Stimulated activated naive CD4-positive, alpha-beta T cell (primary cell): ENCODE measurements around the gene PEBP1.
"Not testable (repeated sequence)": the region's sequence is repeated elsewhere in the genome, so short reads cannot be mapped to it uniquely, and the experiment has no call there.

ENCODE experiments used
- DNase-seq, 6 experiments: peaks; one replicate each; lab custom pipeline; 2025; lab: John Stamatoyannopoulos, UW

PEBP1 gene

DNA sequence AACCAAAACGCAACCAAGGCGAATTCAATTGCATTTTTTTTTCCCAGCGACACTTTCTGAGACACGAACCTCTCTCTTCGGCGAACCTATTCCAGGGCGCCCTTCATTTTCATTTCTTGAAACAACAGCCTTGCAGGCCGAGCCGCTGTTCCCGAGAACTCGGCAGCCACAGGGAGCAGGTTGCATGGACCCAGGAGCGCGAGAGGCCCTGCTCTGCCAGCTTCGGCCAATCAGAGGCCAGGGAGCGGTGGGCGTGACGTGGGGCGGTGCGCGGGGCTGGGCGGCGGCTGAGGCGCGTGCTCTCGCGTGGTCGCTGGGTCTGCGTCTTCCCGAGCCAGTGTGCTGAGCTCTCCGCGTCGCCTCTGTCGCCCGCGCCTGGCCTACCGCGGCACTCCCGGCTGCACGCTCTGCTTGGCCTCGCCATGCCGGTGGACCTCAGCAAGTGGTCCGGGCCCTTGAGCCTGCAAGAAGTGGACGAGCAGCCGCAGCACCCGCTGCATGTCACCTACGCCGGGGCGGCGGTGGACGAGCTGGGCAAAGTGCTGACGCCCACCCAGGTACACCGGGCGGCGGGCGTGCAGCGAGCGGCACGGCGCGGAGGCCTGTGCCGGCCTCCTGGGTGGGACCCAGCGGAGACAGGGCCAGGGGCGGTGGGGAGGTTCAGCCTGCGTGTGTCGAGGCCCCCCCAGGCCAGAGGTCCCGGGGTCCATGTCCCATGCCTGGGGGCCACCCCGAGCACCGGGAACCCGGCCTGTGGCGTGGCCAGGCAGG, at the start of gene PEBP1:
Gene PEBP1, plus strand, starts transcription at position 337 of the 771 bp plus-strand sequence. Its CDS starts 86 bp downstream, at position 423.
- peak; percentile 84 to 92 (median 87) for DNase-seq

- DNase-seq = no peak
These were observed 46.1 kb upstream of the PEBP1 start for GRCh38 chr12:118089782-118090181.

DNA sequence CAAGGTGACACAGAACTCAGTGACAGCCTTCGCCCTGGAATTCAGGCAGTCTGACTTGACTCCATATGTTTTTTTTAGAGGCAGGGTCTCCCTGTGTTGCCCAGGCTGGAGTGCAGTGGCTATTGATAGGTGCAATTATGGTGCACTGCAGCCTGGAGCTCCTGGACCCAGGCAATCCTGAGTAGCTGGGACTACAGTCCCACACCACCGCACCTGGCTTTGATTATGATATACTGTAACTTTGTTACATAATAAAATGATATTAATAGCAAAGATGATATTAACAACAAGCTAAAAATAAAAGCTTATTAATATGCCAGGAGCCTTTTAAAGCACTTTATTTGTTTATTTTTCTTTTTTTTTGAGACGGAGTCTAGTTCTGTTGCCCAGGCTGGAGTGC, 41.9 kb upstream of the PEBP1 start:
- DNase-seq = no peak

- no peak for DNase-seq
These were observed 37.5 kb upstream of the PEBP1 start for GRCh38 chr12:118098401-118098800.

DNA sequence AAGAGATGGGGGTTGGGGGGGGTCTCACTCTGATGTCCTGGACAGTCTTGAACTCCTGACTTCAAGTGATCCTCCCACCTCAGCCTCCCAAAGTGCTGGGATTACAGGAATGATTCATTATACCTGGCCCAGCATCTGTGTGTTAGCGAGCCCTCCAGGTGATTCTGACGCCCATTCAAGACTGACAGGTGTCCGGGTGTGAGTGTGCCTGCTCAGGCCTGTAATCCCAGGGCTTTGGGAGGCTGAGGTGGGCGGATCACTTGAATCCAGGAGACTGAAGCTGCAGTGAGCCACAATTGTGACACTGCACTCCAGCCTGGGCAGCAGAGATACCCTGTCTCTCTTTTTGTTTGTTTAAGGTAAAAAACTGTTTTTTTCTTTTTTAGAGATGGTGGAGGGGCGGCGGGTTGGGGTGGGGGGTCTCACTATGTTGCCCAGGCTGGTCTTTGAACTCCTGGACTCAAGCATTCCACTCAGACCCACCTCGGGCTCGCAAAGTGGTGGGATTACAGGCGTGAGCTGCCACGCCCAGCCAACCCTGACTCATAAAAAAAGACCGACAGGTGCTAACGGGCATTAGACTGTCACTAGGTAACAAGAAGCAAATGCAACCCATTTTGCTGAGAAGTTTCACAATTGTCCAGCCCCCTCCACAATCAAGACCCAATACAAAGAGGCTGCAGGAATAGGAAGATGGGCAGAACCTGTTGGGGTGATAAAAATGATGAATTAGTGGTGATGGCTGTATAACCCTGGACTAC, 36.8 kb upstream of the PEBP1 start:
- no peak for DNase-seq

DNA sequence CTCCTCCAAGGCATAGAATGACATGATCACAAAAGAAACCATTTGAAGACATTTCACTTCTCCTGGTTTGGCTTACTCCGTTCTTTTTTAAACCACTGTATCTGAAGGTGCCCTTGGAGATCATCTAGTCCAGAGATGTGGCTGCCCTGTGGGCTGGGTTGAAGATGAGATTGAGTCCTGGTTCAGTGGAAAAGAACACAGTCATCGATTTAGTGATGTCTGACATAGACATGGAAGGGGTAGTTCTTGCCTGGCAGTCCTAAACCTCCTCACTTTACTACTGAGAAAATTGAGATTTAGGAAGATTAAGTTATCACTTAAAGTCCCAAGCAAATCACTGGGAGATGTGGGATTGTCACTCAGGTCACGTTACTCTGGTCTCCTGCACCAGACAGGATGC, 34.9 kb upstream of the PEBP1 start:
- DNase-seq = no peak

GRCh38 chr12:118102070-118102469, 33.9 kb upstream of the PEBP1 start:
- DNase-seq = no peak

DNA sequence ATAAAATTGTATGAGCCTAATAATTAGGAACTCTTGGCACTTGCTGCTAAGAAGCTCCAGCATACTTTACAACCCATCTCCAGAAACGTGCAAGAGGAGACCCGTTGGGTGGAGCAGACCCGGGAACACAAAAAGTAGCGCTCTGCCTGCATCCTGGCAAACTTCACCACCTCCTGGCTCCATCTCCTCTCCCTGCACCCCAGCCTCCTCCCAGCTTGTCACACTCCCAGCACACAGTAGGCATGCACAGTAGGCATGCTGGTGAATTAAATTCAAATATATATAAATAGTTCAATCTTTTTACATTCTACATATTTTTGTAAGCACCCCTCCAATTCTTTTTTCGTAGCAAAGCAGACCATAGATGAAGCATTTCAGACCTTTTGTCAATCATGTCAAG, 33.3 kb upstream of the PEBP1 start:
- DNase-seq = no peak

DNA sequence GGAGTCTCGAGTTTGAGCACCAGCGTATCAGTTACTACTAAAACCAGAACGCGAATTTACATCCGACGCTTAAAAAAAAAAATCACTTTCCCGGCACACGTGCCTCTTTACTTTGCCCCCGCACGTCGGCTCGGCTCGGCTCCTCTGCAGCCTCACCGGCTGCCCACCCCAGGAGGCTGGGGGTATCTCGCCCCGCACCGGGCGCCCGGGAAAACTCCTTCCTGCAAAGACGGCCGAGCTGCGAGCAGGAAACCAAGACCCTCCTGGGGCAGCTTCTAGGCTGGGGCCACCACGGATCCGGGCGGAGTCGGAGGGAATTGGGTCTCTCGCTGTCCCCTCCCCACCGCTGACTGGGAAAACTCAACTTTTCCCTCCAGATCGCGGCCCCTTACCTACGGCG, 32.7 kb upstream of the PEBP1 start:
- no peak for DNase-seq

- DNase-seq = peak in 3 of 6 experiments; percentile 9 to 17 (median 11)
These were observed 32.1 kb upstream of the PEBP1 start, which contains the start of gene VSIG10 for GRCh38 chr12:118103601-118104382. Gene VSIG10 (minus strand): TSS chr12:118104011. CDS start chr12:118103671, 340 bp downstream.

GRCh38 chr12:118107011-118107410, 28.9 kb upstream of the PEBP1 start:
- no peak for DNase-seq

DNA sequence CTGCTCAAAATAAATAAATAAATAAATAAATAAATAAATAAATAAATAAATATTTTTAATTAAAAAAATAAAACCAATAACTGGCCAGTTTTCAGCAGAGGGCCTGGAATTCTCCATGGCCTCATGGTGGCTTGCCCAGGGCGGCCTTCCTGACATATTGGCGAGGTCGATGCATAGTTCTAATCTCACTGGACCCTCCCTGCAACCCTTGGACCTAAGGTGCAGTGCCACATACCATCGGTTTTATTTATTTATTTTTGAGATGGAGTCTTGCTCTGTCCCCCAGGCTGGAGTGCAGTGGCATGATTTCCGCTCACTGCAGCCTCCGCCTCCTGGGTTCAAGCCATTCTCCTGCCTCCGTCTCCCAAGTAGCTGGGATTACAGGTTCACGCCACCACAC, 28.2 kb upstream of the PEBP1 start:
- no peak for DNase-seq

DNA sequence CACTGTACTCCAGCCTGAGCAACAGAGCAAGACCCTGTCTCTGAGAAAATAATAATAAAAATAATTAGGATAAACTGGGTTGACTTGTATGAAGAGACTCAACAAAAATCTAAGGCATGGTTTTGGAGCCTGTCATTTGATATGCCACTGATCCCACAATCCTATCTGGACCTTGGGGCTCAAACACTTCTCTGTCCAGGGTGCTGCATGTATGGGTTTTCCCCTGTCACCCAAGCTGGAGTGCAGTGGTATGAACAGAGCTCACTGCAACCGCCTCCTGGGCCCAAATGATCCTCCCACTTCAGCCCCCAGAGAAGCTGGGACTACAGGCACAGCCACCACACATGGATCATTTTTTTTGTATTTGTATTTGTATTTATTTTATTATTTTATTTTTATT, 26.8 kb upstream of the PEBP1 start:
- DNase-seq = no peak

GRCh38 chr12:118119449-118119879, 16.5 kb upstream of the PEBP1 start:
- no peak for DNase-seq

DNA sequence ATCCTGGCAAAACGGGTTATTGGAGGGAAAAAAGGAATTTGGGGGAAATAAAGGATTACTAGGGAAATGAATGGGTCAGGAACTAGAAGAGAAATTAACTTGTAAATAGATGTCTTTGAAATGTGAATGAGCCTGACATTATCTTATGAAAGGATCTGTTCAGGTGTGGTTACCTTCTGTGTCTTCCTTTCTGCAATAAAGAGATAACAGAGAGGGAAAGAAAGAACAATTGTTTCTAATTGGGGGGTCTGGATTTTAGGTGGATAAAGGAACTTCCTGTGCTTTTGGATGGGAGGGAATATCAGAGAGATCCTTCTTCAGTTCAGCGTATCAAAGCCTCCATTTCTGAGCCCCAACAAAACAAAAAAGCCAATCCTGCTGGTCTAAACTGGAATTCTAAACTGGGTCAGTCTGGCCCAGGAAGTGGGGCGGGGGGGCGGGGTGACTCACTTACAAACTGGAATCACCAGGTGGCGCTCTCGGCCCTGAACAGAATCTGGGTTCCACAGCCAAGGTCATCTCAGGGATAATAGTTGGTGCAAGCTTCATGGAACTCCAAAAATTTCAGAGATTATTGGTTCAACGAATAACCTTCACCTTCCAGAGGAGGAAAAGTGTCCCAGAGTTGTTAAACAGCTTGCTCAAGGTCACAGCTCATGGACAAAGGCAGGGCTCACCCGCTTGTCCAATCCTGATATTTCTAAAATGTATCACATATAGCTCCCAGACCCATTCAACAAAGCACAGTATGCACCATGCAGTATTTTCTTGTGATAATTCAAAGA, 15.2 kb upstream of the PEBP1 start:
- DNase-seq = peak in 5 of 6 experiments; percentile 35 to 60 (median 38)

- DNase-seq = no peak
These were observed 13.7 kb upstream of the PEBP1 start for GRCh38 chr12:118122264-118122663.

DNA sequence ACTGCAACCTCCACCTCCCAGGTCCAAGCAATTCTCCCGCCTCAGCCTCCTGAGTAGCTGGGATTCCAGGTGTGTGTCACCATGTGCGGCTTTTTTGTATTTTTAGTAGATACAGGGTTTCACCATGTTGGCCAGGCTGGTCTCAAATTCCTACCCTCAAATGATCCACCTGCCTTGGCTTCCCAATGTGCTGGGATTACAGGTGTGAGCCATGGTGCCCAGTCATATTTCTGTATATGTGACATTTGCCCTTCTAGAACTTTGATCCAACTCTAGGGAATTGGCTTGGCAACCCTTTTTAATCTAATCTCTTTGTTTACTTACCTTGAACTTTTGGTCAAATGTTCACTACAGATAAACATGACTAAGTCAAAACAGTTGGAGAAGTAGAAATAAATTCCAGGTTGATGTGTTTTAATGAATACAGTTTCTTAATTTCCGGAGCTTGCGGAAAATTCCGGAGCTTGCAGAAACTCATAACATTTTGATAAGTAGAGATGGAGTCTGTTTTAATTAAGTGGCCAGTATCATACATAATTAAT, 11.5 kb upstream of the PEBP1 start:
- DNase-seq = no peak

DNA sequence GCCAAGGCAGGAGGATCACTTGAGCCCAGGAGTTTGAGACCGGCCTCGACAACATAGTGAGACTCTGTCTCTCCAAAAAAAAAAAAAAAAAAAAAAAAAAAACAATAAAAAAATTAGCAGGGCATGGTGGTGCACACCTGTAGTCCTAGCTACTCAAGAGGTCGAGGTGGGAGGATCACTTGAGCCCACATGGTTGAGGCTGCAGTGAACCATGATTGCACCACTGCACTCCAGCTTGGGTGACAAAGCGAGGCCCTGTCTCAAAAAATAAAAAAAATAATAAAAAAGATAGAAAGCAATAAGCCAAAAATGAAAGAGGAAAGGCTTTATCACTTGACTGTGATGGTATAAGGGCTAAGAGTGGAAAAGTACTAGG, 10.2 kb upstream of the PEBP1 start:
- no peak for DNase-seq

GRCh38 chr12:118126119-118126757, 9.7 kb upstream of the PEBP1 start:
- no peak for DNase-seq

DNA sequence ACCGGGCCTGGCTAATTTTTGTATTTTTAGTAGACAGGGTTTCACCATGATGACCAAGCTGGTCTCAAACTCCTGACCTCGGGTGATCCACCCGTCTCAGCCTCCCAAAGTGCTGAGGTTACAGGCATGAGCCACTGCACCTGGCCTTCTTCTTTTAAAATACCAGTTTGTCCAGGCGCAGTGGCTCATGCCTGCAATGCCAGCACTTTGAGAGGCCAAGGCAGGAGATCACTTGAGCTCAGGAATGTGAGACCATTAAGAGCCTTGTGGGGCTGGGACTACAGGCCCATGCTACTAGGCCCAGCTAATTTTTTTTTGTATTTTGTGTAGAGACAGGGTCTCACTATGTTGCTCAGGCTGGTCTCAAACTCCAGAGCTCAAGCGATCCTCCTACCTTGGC, 8.1 kb upstream of the PEBP1 start:
- no peak for DNase-seq

DNA sequence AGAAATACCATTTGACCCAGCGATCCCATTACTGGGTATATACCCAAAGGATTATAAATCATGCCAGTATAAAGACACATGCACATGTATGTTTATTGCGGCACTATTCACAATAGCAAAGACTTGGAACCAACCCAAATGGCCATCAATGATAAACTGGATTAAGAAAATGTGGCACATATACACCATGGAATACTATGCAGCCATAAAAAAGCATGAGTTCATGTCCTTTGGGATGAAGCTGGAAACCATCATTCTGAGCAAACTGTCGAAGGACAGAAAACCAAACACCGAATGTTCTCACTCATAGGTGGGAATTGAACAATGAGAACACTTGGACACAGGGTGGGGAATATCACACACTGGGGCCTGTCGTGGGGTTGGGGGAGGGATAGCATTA, 6.5 kb upstream of the PEBP1 start:
- DNase-seq = not testable (repeated sequence)
